HEK293 (cell line): Measurements from ENCODE around the gene THSD4.

ENCODE experiments used
- CTCF ChIA-PET: fragments of 350-600 bp; formaldehyde crosslinking; extraction: SDS; loops from one replicate; lab custom pipeline; 2021; ENCODE audit warnings: antibody characterized with exemption; lab: Yijun Ruan, JAX
- POLR2A ChIA-PET: fragments of 300-600 bp; formaldehyde crosslinking; extraction: SDS; loops from one replicate; lab custom pipeline; 2020; ENCODE audit warnings: antibody characterized with exemption, inconsistent platforms; lab: Yijun Ruan, JAX
- H3K27ac ChIP-seq: fragments of 200-500 bp; sonication (Bioruptor generic); 2 replicates; pipeline ENCODE4 v1.5.1; 2014; ENCODE audit warnings: low read depth, low read length, control low read depth, inconsistent platforms; ENCODE audit errors: extremely low read depth
- H3K36me3 ChIP-seq, 2 experiments: fragments of 200-500 bp in 1 of 2; sonication (Bioruptor generic) in 1 of 2; 1 replicate in 1 of 2; 2 replicates in 1 of 2; pipeline ENCODE4 v1.5.1; 2014 to 2017; ENCODE audit warnings: inconsistent platforms in 2 of 2, low read length in 2 of 2; ENCODE audit not compliant: control insufficient read depth in 2 of 2, insufficient read depth in 1 of 2
- H3K4me1 ChIP-seq: fragments of 200-500 bp; sonication (Bioruptor generic); 2 replicates; pipeline ENCODE4 v1.5.1; 2014; ENCODE audit warnings: mild to moderate bottlenecking, low read length, inconsistent platforms; ENCODE audit not compliant: control insufficient read depth, insufficient read depth
- H3K4me3 ChIP-seq: 2 replicates; pipeline ENCODE4 v1.5.1; 2011; ENCODE audit warnings: low read depth, mild to moderate bottlenecking, control low read depth, low read length, moderate library complexity
- H3K9me3 ChIP-seq: fragments of 200-500 bp; sonication (Bioruptor generic); 2 replicates; pipeline ENCODE4 v1.5.1; 2014; ENCODE audit warnings: low read depth, low read length, inconsistent platforms; ENCODE audit not compliant: control insufficient read depth, insufficient read depth
- BCL11B ChIP-seq: fragments of 450-650 bp; formaldehyde crosslinking; IDR thresholded peaks from 2 replicates; pipeline ENCODE4 v1.5.1; 2016; ENCODE audit warnings: low read depth, missing biosample characterization, missing genetic modification characterization
- MYNN ChIP-seq: fragments of 450-650 bp; formaldehyde crosslinking; IDR thresholded peaks from 2 replicates; pipeline ENCODE4 v1.5.1; 2016; ENCODE audit warnings: missing biosample characterization, missing genetic modification characterization, borderline replicate concordance
- MZF1 ChIP-seq: fragments of 450-650 bp; formaldehyde crosslinking; IDR thresholded peaks from 2 replicates; pipeline ENCODE4 v1.5.1; 2017; ENCODE audit warnings: missing biosample characterization, missing genetic modification characterization, borderline replicate concordance
- TCF7L2 ChIP-seq: IDR thresholded peaks from 2 replicates; pipeline ENCODE4 v1.6.1; 2011; ENCODE audit warnings: low read depth, mild to moderate bottlenecking, inconsistent platforms, low read length, moderate library complexity, borderline replicate concordance
- ZNF223 ChIP-seq: fragments of 450-650 bp; formaldehyde crosslinking; IDR thresholded peaks from 2 replicates; pipeline ENCODE4 v1.5.1; 2016; ENCODE audit warnings: missing biosample characterization, missing genetic modification characterization
- ZNF239 ChIP-seq: fragments of 450-650 bp; formaldehyde crosslinking; IDR thresholded peaks from 2 replicates; pipeline ENCODE4 v1.5.1; 2016; ENCODE audit warnings: missing biosample characterization, missing genetic modification characterization
- ZNF266 ChIP-seq: fragments of 450-650 bp; formaldehyde crosslinking; IDR thresholded peaks from 2 replicates; pipeline ENCODE4 v1.5.1; 2016; ENCODE audit warnings: missing biosample characterization, missing genetic modification characterization, low read depth
- ZNF324 ChIP-seq: fragments of 450-650 bp; formaldehyde crosslinking; IDR thresholded peaks from 2 replicates; pipeline ENCODE4 v1.5.1; 2016; ENCODE audit warnings: missing biosample characterization, missing genetic modification characterization
- ZNF350 ChIP-seq: fragments of 450-650 bp; formaldehyde crosslinking; IDR thresholded peaks from 2 replicates; pipeline ENCODE4 v1.5.0; 2017; ENCODE audit warnings: missing biosample characterization, mild to moderate bottlenecking, missing genetic modification characterization
- ZNF391 ChIP-seq: fragments of 450-650 bp; formaldehyde crosslinking; IDR thresholded peaks from 2 replicates; pipeline ENCODE4 v1.5.1; 2016; ENCODE audit warnings: low read depth, missing biosample characterization, missing genetic modification characterization, borderline replicate concordance
- ZNF416 ChIP-seq: fragments of 450-650 bp; formaldehyde crosslinking; IDR thresholded peaks from 2 replicates; pipeline ENCODE4 v1.5.1; 2016; ENCODE audit warnings: missing biosample characterization, missing genetic modification characterization
- ZNF473 ChIP-seq: fragments of 450-650 bp; formaldehyde crosslinking; IDR thresholded peaks from 2 replicates; pipeline ENCODE4 v1.5.1; 2017; ENCODE audit warnings: missing biosample characterization, missing genetic modification characterization
- ZNF544 ChIP-seq: fragments of 450-650 bp; formaldehyde crosslinking; IDR thresholded peaks from 2 replicates; pipeline ENCODE4 v1.5.0; 2017; ENCODE audit warnings: missing biosample characterization, missing genetic modification characterization
- ZNF747 ChIP-seq: fragments of 450-650 bp; formaldehyde crosslinking; IDR thresholded peaks from 2 replicates; pipeline ENCODE4 v1.5.1; 2016; ENCODE audit warnings: missing biosample characterization, missing genetic modification characterization
- ZNF76 ChIP-seq: fragments of 450-650 bp; formaldehyde crosslinking; IDR thresholded peaks from 2 replicates; pipeline ENCODE4; 2016; ENCODE audit warnings: low read depth, missing biosample characterization, missing genetic modification characterization, borderline replicate concordance
- TF ChIP-seq, protein P1 (sequence below): fragments of 450-650 bp; formaldehyde crosslinking; IDR thresholded peaks from 2 replicates; pipeline ENCODE4 v1.5.1; 2016; ENCODE audit warnings: missing biosample characterization, missing genetic modification characterization
- TF ChIP-seq, protein P2 (sequence below): fragments of 450-650 bp; formaldehyde crosslinking; IDR thresholded peaks from 2 replicates; pipeline ENCODE4 v1.5.1; 2016; ENCODE audit warnings: missing biosample characterization, missing genetic modification characterization
- TF ChIP-seq, protein P3 (sequence below): fragments of 450-650 bp; formaldehyde crosslinking; IDR thresholded peaks from 2 replicates; pipeline ENCODE4 v1.5.1; 2016; ENCODE audit warnings: missing biosample characterization, missing genetic modification characterization, borderline replicate concordance

The THSD4 gene

DNA sequence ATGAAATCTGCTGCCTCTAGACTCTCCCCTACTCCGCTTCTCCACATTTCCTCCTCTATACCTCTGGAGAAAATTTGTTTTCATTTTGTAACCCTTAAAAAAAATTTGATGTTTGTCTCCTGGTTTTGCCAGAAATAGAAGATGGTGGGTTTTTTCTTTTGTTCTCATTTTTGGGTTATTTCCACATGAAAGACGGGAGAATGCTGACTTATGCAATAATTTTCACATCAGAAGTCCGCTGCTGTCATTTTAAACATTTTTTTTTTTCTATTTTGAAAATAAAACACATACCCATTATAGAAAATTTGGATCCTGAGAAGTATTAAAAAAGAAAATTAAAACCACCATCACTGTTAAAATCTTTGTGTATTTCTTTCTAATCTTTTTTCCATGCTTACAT lies 374.3 kb downstream of the THSD4 start:
- TF ChIP-seq ZNF266 (tag by site-specific recombination) = no peak
- TF ChIP-seq ZNF324 (tag by site-specific recombination) = no peak
- TF ChIP-seq ZNF350 (tag by site-specific recombination) = no peak
- TF ChIP-seq ZNF747 (tag by site-specific recombination) = no peak
- TF ChIP-seq ZNF391 (tag by site-specific recombination) = no peak
- TF ChIP-seq, protein P1, sequence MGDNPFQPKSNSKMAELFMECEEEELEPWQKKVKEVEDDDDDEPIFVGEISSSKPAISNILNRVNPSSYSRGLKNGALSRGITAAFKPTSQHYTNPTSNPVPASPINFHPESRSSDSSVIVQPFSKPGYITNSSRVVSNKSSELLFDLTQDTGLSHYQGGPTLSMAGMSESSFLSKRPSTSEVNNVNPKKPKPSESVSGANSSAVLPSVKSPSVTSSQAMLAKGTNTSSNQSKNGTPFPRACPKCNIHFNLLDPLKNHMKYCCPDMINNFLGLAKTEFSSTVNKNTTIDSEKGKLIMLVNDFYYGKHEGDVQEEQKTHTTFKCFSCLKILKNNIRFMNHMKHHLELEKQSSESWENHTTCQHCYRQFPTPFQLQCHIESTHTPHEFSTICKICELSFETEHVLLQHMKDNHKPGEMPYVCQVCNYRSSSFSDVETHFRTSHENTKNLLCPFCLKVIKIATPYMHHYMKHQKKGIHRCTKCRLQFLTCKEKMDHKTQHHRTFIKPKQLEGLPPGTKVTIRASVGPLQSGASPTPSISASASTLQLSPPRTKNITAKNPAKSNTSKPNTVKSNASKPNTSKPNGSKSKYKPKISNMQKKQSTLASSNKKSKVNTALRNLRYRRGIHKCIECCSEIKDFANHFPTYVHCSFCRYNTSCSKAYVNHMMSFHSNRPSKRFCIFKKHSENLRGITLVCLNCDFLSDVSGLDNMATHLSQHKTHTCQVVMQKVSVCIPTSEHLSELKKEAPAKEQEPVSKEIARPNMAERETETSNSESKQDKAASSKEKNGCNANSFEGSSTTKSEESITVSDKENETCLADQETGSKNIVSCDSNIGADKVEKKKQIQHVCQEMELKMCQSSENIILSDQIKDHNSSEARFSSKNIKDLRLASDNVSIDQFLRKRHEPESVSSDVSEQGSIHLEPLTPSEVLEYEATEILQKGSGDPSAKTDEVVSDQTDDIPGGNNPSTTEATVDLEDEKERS (tag by site-specific recombination) = no peak
- no peak for TF ChIP-seq MYNN (tag by site-specific recombination)
- no peak for TF ChIP-seq ZNF76 (tag by site-specific recombination)
- TF ChIP-seq ZNF473 = no peak
- TF ChIP-seq ZNF239 (tag by site-specific recombination) = no peak
- no peak for TF ChIP-seq TCF7L2
- TF ChIP-seq MZF1 (tag by site-specific recombination) = no peak
- POLR2A ChIA-PET = no interaction called here
- H3K4me1 ChIP-seq = no peaks in the 10 kb centered on the region
- no peaks in the 10 kb centered on the region for H3K36me3 ChIP-seq
- no peak overlapping the region for H3K4me3 ChIP-seq
- no peaks in the 10 kb centered on the region for H3K9me3 ChIP-seq
- H3K27ac ChIP-seq = no peak overlapping the region
- CTCF ChIA-PET = interaction anchor here (1.2 kb wide), 1 partner anchor 42 kb away, joined by 3 read pairs; no protein-coding TSS in a partner anchor

DNA sequence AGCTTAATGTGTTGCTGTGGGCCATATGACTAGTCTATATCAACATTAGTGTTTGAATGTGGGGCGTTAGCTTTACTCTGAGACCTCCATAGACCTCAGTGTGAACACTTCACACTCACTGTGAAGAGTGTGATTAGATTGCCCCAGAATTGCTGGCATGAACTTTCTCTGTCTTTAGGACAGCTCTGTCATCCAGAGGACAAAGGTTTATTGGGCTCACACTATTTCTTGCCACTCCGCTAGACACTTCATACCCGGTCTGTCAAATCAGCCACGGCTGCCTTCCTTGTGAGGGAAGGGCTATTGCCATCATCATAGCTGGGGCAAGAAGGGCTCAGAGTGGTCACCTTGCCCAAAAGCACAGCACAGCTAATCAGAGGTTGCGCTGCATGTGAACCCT lies 378.3 kb downstream of the THSD4 start:
- Histone ChIP-seq H3K4me1 (no peaks in the 10 kb centered on the region), H3K27ac (no peak overlapping the region), H3K36me3 (no peaks in the 10 kb centered on the region), H3K9me3 (no peaks in the 10 kb centered on the region), H3K4me3 (no peak overlapping the region)
- ChIA-PET POLR2A (no interaction called here), CTCF (interaction anchor here (0.6 to 1.7 kb wide), 7 partner anchors 8 to 765 kb away, joined by 3 to 8 read pairs (median 3); no protein-coding TSS in a partner anchor)
- no peak for TF ChIP-seq ZNF544 (tag by site-specific recombination)
- TF ChIP-seq ZNF416 (tag by site-specific recombination) = no peak
- TF ChIP-seq, protein P2, sequence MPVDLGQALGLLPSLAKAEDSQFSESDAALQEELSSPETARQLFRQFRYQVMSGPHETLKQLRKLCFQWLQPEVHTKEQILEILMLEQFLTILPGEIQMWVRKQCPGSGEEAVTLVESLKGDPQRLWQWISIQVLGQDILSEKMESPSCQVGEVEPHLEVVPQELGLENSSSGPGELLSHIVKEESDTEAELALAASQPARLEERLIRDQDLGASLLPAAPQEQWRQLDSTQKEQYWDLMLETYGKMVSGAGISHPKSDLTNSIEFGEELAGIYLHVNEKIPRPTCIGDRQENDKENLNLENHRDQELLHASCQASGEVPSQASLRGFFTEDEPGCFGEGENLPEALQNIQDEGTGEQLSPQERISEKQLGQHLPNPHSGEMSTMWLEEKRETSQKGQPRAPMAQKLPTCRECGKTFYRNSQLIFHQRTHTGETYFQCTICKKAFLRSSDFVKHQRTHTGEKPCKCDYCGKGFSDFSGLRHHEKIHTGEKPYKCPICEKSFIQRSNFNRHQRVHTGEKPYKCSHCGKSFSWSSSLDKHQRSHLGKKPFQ (tag by site-specific recombination) = peak; percentile 39; the same call in 1 of the 2 replicates

DNA sequence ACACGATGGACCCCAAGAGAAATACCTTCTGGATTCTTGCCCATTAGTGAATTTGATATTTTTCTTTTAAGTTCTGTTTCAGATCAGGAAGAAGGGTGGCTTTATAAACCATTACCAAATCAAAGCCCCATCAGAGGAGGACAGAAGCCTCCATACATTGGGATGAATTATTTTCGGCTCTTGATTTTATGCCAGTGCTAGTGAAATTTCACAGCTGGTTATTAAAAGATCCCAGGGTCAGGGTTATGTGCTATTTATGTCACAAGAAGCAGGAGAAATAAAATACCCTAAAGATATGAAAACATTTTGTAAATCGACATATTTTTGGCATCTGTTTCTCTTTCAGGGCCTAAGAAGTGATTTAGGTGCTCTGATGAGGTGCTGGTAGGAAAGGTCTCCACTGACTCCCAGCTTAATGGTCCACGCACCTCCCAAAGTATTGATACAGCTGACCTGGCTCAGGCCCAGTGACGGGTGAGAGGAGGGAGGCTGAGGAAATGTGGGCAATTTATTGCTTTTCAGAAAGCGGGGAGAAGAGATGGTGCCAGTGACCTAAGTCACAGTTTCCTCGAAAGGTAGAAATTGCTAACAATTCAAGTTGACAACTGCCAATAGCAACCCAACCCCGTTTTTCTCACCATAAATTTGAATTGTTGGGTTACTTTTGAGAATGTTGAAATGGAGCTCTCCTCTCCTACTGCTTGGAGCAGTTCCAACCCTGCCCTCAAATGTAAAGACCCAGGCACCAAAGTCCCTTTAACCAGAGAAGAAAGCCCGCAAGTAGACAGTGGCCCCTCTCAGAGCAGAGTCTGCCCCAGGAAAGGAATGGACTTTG lies 379.5 kb downstream of the THSD4 start:
- Histone ChIP-seq H3K27ac (no peak overlapping the region), H3K9me3 (no peaks in the 10 kb centered on the region; the same call in 1 of the 2 replicates), H3K4me1 (no peaks in the 10 kb centered on the region), H3K4me3 (no peak overlapping the region), H3K36me3 (no peaks in the 10 kb centered on the region)
- CTCF ChIA-PET = interaction anchor here (1.4 kb wide), 2 partner anchors 10 to 11 kb away, joined by 3 to 8 read pairs; no protein-coding TSS in a partner anchor
- POLR2A ChIA-PET = no interaction called here
- TF ChIP-seq, protein P3, sequence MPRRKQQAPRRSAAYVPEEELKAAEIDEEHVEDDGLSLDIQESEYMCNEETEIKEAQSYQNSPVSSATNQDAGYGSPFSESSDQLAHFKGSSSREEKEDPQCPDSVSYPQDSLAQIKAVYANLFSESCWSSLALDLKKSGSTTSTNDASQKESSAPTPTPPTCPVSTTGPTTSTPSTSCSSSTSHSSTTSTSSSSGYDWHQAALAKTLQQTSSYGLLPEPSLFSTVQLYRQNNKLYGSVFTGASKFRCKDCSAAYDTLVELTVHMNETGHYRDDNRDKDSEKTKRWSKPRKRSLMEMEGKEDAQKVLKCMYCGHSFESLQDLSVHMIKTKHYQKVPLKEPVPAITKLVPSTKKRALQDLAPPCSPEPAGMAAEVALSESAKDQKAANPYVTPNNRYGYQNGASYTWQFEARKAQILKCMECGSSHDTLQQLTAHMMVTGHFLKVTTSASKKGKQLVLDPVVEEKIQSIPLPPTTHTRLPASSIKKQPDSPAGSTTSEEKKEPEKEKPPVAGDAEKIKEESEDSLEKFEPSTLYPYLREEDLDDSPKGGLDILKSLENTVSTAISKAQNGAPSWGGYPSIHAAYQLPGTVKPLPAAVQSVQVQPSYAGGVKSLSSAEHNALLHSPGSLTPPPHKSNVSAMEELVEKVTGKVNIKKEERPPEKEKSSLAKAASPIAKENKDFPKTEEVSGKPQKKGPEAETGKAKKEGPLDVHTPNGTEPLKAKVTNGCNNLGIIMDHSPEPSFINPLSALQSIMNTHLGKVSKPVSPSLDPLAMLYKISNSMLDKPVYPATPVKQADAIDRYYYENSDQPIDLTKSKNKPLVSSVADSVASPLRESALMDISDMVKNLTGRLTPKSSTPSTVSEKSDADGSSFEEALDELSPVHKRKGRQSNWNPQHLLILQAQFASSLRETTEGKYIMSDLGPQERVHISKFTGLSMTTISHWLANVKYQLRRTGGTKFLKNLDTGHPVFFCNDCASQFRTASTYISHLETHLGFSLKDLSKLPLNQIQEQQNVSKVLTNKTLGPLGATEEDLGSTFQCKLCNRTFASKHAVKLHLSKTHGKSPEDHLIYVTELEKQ = no peak
- no peak for TF ChIP-seq ZNF223 (tag by site-specific recombination)
- no peak for TF ChIP-seq BCL11B (tag by site-specific recombination)
